Eye (tissue), 1 donor: Measurements from ENCODE around the gene PHLPP1.
"Not testable (repeated sequence)": the region's sequence is repeated elsewhere in the genome, so short reads cannot be mapped to it uniquely, and the experiment has no call there.

Experiments
- DNase-seq: peaks from one replicate; pipeline ENCODE4 v3.0.0-alpha.2; 2015

Gene PHLPP1

DNA sequence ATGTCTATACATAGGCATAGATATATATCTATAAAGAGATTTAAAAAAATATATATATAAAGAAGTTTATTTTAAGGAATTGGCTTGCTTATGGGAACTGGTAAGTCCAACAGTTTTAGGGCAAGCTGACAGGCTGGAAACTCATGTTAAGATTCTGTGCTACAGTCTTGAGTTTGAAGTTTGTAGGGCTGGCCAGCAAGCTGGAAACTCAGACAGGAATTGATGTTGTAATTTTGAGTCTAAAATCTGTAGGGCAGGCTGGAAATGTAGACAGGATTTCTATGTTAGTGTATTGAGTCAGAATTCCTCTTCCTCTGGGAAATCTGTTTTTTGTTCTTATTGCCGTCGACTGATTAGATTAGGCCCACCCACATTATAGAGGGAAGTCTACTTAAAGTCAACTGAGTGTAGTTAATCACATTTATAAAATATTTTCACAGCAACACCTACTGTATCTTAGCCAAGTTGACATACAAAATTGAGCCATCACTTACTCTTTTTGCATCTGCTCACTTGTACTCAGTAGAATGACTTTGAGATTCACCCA lies 60.8 kb downstream of the PHLPP1 start:
- no peak for DNase-seq

DNA sequence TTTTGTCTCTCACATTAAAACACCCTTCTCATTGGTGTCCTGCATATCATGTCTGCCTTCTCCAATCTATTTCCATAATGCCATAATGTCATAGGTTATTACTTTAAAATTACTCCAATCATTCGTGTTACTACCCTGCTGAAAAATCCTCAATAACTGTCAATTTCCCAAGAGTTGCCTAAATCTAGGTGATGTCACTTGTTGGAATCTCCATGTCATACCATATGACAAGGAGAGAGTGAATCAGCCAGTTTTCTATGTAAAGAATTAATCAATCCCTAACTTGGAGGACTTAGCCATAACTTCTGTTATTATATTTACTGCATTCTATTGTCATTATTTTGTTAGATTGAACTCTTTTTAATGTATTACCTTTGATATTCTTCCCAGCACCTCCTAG lies 62.5 kb downstream of the PHLPP1 start:
- no peak for DNase-seq

DNA sequence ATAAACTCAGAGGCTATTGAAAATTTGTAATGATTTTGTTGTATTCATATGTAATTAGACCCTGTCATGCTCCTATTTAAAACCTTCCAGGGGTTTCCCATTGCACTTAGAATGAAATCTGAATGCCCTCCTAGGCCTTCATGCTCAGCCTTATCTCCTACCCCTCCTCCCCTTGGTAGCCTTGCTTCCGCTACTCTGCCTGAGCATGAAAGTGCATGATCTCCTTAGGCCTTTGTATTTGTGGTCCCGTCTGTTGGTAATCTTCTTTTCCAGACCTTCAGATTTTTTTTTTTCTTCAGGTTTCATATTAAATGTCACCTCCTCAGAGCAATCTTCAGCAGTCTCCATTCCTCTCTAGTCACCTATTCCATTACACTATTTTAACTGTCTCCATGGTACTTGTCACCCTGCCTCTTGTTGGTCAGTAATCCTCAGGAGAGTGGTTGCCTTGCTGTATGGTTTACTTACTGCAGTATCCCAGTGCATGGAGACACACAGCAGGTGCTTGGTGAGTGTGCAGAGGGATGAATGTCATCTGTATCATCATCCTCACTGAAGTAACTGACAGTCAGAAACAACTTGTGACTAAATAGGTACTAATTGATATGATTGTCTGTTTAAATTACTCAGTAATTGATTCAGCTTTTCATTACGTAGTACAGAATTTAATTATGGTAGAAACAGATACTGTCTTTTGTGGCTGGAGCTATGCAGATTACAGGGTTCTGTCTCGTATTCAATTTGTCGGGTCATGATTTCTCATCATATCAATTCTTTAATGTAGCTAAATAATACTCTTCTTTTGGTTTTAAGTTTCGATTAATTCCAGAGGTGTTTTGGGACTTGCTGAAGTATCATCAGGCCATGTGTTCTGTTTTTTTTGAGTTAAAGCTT lies 63.9 kb downstream of the PHLPP1 start:
- no peak for DNase-seq

DNA sequence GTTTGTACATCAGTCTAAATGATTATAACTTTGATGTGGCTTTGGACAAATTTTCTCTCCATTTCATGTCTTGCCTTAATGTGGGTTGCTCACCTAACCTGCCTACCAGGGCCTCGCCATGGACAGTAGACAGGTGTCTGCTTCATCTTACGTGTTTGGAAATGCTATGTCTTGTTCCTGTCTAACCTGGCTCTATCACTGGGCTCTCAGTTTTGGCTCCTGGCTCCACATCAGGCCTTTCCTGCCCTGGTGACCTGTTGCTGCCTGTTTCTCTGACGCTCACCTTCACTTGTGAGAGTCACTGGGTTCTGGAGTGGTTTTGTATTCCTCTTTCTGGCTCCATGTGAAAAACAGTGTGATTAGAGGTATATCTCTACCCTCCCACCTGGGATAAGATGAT lies 65.9 kb downstream of the PHLPP1 start:
- no peak for DNase-seq

DNA sequence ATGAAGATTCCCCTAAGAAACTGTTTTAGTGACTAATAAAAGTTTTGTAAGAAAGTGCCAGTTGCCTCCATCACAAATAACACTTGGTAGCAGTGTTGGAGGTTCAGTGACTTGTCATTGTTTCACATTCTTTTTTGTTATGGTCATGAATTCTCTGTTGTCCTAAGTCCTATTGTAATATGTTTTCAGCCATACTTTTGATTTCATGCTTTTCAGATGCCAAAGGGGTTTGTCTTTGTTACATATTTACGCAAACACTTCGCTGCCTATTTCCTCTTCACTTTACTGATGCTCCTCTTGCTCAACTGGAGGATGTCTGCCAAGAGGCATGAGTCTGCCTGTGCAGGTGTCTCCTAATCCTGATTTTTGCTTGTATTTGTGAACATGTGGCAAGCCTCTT lies 66.6 kb downstream of the PHLPP1 start:
- DNase-seq, result no peak

DNA sequence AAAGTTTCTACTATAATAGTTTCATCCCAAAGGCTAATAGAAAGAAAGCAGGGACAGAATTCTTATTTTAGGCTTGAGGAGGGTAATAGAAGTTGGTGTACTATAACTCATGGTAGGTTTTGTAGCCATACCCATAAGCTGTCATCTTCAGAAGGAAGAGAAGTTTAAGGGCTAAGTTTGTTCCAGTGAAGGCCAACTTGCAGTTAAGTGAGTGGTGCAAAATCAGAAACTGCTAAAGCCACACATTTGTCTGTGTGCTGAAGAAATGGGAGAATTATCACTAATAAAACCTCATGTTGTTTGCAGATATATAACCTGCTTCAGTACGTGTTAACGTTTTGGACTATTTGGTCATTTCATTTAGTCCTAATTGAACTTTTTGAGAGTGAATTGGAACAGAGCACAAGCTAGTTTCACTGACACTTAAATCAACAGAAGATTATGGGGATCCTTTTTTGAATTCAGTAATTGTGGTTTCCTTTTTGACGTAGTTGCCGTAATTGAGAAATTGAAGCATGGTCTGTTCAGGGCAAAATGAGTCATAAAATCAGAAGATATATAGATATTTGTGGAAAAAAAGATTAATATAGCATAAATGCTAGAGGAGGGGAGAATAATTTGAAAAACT lies 69.1 kb downstream of the PHLPP1 start:
- DNase-seq, result no peak

DNA sequence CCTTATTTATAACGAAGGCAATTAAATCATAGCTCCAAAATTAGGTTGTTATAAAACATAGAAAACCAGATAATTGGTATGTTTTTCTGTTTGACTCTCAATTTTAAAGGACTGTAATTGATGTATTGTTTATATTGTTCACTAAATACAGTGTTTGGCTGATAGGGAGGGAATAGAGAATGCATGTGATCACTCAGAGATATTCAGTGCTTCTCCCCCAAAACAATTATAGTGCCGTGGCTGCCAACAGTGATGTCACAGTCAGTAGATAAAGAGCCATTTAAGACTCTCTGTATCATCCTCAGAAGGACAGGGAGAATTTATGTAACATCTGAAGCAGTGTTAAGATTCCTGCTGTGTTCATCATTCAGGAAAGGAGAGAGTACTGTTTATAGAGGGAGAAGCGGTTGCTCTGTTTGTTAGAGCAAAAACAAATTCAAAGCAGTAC lies 69.6 kb downstream of the PHLPP1 start:
- DNase-seq, result no peak

DNA sequence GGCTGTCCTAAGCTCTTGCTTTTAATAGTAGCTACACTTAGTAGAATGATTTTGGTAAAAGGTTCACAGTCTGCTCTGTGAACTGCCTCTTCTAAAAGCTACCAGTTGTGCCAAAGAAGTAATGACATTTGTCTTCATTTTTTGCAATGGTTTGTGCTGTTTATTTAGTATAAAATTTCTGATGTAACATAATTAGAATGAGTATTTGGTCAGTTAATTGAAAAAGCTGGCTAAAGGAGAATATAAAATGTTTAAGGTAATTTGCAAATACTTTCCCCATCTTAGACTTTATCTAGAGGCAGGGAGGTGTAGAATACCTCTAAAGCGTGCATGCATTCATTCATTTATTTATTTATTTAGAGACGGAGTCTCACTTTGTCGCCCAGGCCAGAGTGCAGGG lies 71.3 kb downstream of the PHLPP1 start:
- DNase-seq, result no peak

DNA sequence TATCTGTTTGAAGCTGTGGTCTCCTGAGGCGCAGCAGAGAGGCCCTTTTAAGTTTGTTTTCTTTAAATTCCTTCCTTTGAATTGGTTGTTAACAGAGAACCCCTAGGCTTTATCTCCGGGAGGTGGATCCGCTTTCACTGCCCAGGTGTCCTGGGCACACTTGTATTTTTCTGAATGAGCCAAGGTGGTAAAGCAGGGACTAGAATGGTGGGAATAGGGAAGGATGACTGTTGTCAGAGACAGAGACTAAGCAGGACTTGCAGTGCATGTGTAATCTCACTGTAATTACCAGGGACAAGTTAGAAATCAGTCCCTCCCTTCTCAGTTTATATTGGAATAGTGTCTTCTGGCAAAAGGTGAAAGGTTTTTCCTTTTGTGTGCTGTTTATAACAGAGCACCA lies 72.8 kb downstream of the PHLPP1 start:
- DNase-seq, result no peak

DNA sequence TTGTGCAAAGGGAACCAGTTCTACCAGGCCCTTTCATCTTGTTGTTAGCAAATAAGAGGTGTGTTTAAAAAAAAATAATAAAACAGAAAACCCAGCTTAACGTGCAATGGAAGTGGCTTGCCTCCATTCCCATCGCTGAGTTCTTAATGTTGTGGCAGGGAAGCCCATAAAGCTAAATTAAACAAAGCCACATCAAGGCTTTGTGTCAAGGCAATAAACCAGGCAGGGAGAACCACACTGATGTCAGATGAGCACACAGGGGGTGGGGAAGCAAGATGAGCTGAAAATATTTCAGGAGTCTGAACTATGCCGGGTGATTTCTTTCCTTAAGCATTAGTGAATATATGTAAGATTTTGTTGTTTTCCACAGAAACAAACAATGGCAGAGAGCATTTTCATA lies 73.5 kb downstream of the PHLPP1 start:
- no peak for DNase-seq

DNA sequence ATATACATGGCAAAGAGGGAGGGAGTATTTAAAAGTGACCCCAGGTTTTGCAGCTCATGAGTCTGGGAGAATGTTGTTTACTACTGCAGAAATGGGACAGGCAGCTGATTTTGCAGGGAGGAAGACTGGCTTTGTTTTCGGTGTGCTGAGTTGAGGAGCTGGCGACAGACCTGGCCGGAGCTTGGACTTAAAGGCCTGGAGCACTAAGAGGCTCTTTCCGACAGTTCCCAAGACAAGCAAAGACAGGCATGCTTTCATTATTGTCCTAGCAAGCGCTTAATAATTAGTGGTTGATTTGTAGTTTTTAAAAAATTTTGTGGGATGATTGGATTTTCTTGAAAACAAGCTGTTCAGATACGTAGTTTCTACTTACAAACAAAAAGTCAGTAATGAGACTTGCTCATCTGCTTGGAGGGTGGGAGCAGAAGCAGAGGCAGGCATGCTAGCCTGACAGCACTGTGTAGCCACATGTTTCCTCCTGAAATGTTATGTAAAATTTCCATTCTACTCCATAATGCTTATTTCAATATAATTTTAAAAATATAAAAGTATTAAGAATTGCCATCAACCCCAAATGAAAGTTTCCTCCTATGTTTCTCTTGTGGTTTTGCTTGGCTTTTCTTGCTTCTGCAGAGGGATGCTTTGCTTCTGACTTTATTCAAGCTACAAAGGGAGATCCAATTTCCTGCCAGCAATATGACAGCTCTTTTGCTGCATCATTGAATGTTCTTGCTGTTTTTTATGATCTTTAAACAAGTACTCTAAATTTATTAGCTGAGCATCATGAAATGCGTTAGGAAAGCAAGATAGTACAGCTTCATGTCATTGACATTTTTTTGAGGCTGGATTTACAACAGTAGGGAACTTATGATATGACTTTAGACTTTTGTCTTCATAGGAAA lies 75.8 kb downstream of the PHLPP1 start:
- DNase-seq, result no peak

DNA sequence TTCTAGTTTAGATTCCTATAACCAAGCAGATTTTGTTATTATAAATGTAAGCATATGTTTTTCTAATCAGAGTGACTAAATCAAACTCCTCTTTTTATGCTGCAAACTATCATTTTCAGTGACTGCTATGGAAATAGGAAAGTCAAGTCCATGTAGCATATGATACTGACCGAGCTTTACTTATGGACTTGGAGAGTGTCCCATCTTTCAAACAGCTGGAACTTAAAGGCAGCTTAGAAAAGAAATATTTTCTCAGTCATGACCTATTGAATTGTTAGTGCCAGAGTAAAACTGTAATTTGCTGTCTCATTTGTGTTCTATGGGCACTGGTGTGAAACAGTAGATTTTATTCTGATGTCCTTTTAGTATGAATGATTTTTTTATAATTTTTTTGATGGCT lies 76.7 kb downstream of the PHLPP1 start:
- DNase-seq, result no peak

DNA sequence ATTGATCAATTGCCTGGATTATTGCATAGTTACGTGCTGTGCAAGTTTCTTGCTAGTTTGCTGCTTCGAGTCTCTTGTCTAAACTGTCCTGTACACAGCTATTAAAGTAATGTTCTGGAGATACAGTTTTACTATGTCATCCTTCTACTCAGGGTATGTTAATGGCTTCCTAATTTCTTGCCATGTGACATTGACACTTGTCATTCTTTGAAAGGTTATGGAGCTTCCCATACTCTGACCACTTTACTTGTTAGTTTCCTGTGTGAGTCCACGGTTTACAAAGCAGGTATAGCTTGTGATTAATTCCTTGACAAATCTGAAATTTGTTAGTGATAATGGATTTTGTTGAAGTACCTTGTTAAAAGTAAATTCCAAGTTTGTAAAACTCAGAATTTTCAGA lies 80.5 kb downstream of the PHLPP1 start:
- DNase-seq, result no peak

DNA sequence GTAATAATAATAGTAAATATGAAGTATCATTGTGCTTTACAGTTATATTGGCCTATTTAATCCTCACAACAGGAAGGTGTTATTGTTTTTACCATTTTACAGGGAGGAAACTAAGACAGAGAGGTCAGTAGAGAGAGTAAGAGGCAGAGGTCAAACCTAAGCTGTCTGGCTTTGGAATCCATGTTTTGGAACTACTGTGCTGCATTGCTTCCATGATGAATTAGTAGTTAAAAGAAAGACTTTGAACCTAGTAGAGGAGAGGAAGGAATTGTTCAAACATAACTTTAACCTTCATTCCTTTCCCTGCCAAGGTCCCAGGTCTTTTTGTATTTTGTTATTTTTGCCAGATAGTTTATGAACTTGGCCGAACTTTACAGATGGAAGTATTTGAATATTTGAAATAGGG lies 80.9 kb downstream of the PHLPP1 start:
- DNase-seq, result no peak

DNA sequence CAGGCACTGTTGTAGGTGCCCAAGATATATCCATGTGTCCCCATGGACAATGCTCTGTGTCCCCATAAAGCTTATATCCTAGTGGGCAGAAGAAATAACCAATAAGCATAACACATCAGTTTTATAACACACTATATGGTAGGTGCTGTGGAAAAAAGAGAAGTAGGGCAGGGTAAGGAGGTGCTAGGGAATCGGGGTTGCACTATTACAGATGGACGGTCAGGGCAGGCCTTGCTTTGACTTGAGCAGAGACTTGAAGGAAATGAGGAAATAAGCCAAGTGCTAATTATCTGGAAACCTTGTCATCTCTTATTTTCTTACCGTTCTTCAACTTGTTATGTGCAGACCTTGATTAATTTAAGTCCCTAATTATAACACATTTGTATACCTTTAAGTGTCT lies 82.0 kb downstream of the PHLPP1 start:
- DNase-seq, result no peak

DNA sequence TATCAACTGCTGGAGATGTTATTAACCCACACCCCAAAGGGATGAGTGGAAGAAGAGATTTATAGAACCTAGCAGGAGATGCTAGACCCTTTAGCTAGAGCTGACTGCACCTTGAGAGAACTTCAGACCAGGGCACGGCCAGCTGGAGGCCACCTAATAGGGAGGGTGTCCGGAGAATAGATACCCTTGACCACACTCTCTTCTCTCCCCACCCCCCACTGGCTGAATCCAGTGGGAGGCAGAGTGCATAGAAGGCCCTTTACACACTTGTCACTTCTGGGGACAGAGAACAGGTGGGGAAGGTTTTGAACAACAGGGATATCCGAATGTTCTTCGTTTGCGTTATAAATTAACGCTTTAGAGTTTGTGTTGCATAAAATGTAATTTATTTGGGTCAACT lies 84.6 kb downstream of the PHLPP1 start:
- no peak for DNase-seq

DNA sequence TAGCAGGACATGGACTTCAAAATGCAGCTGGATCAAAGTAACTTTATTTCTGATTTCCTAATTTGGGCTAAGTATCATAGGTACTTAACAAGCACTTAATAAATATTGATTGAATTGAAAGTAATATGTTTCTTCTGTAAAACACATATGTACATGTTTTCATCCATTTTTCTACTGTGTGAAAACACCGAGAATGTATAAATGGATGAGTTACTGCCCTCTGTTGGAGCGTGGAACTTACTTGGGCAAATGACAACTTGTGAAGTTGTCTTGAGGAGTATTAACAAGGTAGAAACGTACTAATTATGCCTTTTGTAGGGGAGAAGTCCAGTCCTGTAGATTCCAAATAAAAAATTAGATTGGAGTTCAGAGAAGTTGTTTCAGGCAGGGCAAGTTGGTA lies 87.2 kb downstream of the PHLPP1 start:
- DNase-seq, result no peak

DNA sequence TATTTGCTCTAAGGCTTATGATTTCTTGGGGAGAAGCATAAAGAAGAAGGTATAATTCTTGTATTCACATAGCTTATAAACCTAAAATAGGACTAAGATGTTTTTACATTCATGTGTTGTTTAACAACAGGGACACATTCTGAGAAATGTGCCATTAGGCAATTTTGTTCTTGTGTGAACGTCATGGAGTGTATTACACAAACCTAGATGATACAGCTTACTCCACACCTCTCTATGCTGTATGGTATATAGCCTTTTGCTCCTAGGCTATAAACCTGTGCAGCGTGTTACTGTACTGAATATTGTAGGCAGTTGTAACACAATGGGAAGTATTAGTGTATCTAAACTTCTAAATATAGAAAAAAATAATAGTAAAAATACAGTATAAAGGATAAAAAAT lies 92.1 kb downstream of the PHLPP1 start:
- no peak for DNase-seq

DNA sequence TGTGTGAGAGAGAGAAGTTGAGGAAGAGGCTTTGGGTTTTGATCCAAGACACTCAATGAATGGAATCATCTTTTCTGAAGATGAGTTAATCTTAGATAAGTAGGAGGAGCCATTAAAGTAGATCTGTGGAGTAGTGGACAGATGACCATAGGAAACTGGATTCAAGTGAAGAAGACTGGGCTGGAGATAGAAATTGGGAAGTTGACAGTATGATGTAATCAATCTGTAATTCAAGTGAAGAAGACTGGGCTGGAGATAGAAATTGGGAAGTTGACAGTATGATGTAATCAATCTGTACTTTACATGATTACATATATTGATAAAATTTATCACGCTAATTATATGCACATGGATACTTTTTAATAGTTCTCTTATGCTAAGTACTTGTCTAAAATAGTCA lies 92.8 kb downstream of the PHLPP1 start:
- DNase-seq, result no peak

DNA sequence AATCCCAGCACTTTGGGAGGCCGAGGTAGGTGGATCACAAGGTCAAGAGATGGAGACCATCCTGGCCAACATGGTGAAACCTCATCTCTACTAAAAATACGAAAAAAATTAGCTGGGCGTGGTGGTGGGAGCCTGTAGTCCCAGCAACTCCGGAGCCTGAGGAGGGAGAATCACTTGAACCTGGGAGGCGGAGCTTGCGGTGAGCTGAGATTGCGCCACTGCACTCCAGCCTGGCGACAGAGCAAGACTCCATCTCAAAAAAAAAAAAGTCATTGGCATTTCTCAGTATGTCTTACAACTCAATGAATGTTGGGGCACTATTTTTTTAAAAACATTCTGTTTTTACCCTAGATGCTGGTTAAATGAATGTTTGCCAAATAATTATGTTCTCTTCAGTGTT lies 94.1 kb downstream of the PHLPP1 start:
- DNase-seq, result not testable (repeated sequence)

DNA sequence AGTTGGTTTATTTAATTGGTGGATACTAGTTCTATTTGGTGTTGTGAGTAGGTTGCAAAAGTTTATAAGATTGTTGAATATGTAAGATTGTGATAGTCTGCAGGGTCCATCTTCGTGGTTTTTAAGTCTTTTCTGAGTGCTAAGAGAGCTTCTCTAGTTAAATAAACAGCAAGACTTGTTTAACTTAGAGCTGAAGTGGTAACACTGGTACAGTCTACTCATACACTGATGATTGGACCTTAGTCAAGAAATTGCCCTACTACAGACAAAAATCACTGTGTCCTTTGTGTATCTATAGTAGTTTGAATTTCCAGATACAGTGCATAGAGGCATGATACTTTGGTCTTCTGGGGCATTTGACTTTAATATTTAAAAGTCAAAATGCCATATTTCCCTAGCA lies 94.6 kb downstream of the PHLPP1 start:
- DNase-seq, result no peak

DNA sequence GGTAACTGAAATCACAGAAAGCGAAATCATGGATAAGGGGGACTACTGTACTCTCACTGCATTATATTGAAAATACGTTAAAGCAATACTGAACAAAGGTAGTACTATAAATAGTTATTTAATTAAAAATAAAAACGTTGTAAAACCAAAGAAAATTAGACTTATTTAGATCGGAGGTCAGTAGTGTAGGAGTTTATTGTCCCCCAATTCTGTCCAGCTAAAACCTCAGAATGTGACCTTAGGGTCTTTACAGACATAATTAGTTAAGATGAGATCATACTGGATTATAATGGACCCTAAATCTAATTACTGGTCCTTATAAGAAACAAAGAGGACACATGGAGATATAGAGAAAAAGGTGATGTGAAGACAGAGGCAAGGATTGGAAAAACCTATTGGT lies 95.3 kb downstream of the PHLPP1 start:
- no peak for DNase-seq

DNA sequence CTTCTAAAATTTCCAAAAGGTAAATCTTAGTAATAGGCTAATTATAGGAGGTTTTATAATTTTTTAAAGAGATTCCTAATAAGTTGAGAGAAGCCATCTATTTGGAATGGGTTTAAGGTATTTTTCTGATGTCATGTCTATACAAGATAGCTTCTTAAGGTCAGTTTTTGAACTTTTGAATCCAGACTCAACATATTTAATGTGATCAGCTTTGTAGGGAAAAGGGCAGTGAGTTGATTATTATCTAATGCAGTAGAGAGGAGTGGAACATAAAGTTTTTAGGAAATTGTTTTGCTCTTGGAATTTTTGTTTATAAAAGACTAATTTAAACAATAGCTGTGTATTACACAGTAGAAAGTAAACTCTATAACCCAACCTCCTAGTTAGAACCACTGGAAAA lies 96.3 kb downstream of the PHLPP1 start:
- DNase-seq, result no peak
